A673 (cell line): ENCODE measurements around the gene YPEL2.

Experiments
- EZH2 ChIP-seq: fragments of 200-600 bp; sonication (generic); IDR thresholded peaks from 2 replicates; pipeline ENCODE4 v1.6.1; 2017; ENCODE audit warnings: borderline replicate concordance, low read depth, mild to moderate bottlenecking, mixed read lengths, antibody characterized with exemption, low read length; ENCODE audit not compliant: poor library complexity, severe bottlenecking
- TF ChIP-seq, protein P1 (sequence below): fragments of 300-800, 200-600 bp; sonication (generic); conservative IDR thresholded peaks from 2 replicates; pipeline ENCODE4 v1.5.1; 2017; ENCODE audit warnings: low read depth, mild to moderate bottlenecking, antibody characterized with exemption, low read length, moderate library complexity, mixed read lengths

DNA sequence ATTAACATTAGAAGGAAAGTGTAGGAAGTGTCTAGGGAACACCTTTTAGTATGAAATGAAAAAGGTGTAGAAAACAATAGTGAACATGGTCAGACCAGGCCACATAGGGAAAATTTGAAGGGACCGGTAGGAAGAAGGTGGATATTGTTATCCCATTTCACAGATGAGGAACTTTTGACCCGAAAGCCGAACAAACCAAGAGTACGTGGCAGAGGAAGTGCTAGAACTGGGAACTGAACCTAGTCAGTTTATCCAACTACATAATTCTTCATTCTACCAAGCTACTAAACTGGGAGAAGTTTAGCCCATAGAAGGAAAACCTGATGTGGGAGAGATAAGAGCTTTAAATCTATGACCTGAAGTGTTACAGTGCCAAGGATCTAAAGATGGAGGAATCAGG is 43.2 kb downstream of the YPEL2 start:
- TF ChIP-seq, protein P1, sequence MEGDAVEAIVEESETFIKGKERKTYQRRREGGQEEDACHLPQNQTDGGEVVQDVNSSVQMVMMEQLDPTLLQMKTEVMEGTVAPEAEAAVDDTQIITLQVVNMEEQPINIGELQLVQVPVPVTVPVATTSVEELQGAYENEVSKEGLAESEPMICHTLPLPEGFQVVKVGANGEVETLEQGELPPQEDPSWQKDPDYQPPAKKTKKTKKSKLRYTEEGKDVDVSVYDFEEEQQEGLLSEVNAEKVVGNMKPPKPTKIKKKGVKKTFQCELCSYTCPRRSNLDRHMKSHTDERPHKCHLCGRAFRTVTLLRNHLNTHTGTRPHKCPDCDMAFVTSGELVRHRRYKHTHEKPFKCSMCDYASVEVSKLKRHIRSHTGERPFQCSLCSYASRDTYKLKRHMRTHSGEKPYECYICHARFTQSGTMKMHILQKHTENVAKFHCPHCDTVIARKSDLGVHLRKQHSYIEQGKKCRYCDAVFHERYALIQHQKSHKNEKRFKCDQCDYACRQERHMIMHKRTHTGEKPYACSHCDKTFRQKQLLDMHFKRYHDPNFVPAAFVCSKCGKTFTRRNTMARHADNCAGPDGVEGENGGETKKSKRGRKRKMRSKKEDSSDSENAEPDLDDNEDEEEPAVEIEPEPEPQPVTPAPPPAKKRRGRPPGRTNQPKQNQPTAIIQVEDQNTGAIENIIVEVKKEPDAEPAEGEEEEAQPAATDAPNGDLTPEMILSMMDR, result no peak
- TF ChIP-seq EZH2, result no peak
